Measurements from ENCODE around the gene LILRA6.
A peak's percentile ranks its signal among the peaks of the same experiment; 100 is the strongest.

Gene LILRA6

GRCh38 chr19:54190503-54191010 is 52.0 kb downstream of the LILRA6 start:
- no peaks in the 10 kb centered on the region for H3K27me3 ChIP-seq
- H3K27ac ChIP-seq: peak overlapping the region; percentile 100
- TF ChIP-seq CTCF (IDR thresholded peaks at IDR 0.05): peak; percentile 59
- peak overlapping the region; percentile 88 to 100 for H3K4me3 ChIP-seq (ENCODE audit: low read depth in 1 of 2, low read length in 1 of 2)
- H3K36me3 ChIP-seq: peaks cover 60% of the 10 kb centered on the region
- H3K4me1 ChIP-seq (ENCODE audit: control insufficient read depth in 1 of 2, insufficient read depth in 1 of 2, low read depth in 1 of 2, low read length in 1 of 2): peaks cover 40 to 45% of the 10 kb centered on the region in 2 experiments
- no peaks in the 10 kb centered on the region for H3K9me3 ChIP-seq

GRCh38 chr19:54189735-54190502 is 52.7 kb downstream of the LILRA6 start:
- peak; percentile 22 for TF ChIP-seq CTCF (IDR thresholded peaks at IDR 0.05)
- H3K27me3 ChIP-seq: no peaks in the 10 kb centered on the region
- H3K4me3 ChIP-seq (ENCODE audit: low read depth in 1 of 2, low read length in 1 of 2): peak overlapping the region; percentile 88 to 100
- peaks cover 60% of the 10 kb centered on the region for H3K36me3 ChIP-seq
- peaks cover 40 to 45% of the 10 kb centered on the region in 2 experiments for H3K4me1 ChIP-seq (ENCODE audit: control insufficient read depth in 1 of 2, insufficient read depth in 1 of 2, low read depth in 1 of 2, low read length in 1 of 2)
- H3K9me3 ChIP-seq: no peaks in the 10 kb centered on the region
- H3K27ac ChIP-seq: peak overlapping the region; percentile 100

- peak within 1 kb of the TSS; percentile 88 to 100 for H3K4me3 ChIP-seq (ENCODE audit: low read depth in 1 of 2, low read length in 1 of 2)
- H3K27me3 ChIP-seq: no peaks in the 10 kb centered on the region
- peak within 1 kb of the TSS; percentile 100 for H3K27ac ChIP-seq
- no peaks in the 10 kb centered on the region for H3K9me3 ChIP-seq
- TF ChIP-seq CTCF (IDR thresholded peaks at IDR 0.05): peak; percentile 62
- peaks cover 59% of the 10 kb centered on the region for H3K36me3 ChIP-seq
- peaks cover 40 to 45% of the 10 kb centered on the region in 2 experiments for H3K4me1 ChIP-seq (ENCODE audit: control insufficient read depth in 1 of 2, insufficient read depth in 1 of 2, low read depth in 1 of 2, low read length in 1 of 2)
Measured at GRCh38 chr19:54189145-54189734, 53.4 kb downstream of the LILRA6 start, which contains the start of gene MBOAT7. Gene MBOAT7 (minus strand): TSS chr19:54189580. CDS start chr19:54188508, 1,072 bp downstream.

GRCh38 chr19:54188215-54188871 is 54.2 kb downstream of the LILRA6 start:
- TF ChIP-seq CTCF (IDR thresholded peaks at IDR 0.05): peak; percentile 25
- peak overlapping the region; percentile 88 to 100 for H3K4me3 ChIP-seq (ENCODE audit: low read depth in 1 of 2, low read length in 1 of 2)

GRCh38 chr19:54186934-54187381 is 55.6 kb downstream of the LILRA6 start:
- Histone ChIP-seq H3K27ac (peak overlapping the region; percentile 100), H3K4me1 (ENCODE audit: control insufficient read depth in 1 of 2, insufficient read depth in 1 of 2, low read depth in 1 of 2, low read length in 1 of 2) (peaks cover 19 to 30% of the 10 kb centered on the region in 2 experiments), H3K36me3 (peaks cover 59% of the 10 kb centered on the region), H3K9me3 (no peaks in the 10 kb centered on the region), H3K4me3 (ENCODE audit: low read depth in 1 of 2, low read length in 1 of 2) (peak overlapping the region; percentile 88 to 100), H3K27me3 (no peaks in the 10 kb centered on the region)
- no peak for TF ChIP-seq CTCF (IDR thresholded peaks at IDR 0.05)

More at GRCh38 chr19:54188215-54188871, 54.2 kb downstream of the LILRA6 start:
- peaks cover 32 to 42% of the 10 kb centered on the region in 2 experiments for H3K4me1 ChIP-seq (ENCODE audit: control insufficient read depth in 1 of 2, insufficient read depth in 1 of 2, low read depth in 1 of 2, low read length in 1 of 2)
- no peaks in the 10 kb centered on the region for H3K27me3 ChIP-seq
- no peaks in the 10 kb centered on the region for H3K9me3 ChIP-seq
- H3K27ac ChIP-seq: peak overlapping the region; percentile 100
- peaks cover 59% of the 10 kb centered on the region for H3K36me3 ChIP-seq
